GDM1 (cell line): ENCODE measurements around the gene EHMT1.
"Not testable (repeated sequence)": the region's sequence is repeated elsewhere in the genome, so short reads cannot be mapped to it uniquely, and the experiment has no call there.

ENCODE experiments used
- DNase-seq: peaks from one replicate; lab custom pipeline; 2025; lab: John Stamatoyannopoulos, UW

The EHMT1 gene

DNA sequence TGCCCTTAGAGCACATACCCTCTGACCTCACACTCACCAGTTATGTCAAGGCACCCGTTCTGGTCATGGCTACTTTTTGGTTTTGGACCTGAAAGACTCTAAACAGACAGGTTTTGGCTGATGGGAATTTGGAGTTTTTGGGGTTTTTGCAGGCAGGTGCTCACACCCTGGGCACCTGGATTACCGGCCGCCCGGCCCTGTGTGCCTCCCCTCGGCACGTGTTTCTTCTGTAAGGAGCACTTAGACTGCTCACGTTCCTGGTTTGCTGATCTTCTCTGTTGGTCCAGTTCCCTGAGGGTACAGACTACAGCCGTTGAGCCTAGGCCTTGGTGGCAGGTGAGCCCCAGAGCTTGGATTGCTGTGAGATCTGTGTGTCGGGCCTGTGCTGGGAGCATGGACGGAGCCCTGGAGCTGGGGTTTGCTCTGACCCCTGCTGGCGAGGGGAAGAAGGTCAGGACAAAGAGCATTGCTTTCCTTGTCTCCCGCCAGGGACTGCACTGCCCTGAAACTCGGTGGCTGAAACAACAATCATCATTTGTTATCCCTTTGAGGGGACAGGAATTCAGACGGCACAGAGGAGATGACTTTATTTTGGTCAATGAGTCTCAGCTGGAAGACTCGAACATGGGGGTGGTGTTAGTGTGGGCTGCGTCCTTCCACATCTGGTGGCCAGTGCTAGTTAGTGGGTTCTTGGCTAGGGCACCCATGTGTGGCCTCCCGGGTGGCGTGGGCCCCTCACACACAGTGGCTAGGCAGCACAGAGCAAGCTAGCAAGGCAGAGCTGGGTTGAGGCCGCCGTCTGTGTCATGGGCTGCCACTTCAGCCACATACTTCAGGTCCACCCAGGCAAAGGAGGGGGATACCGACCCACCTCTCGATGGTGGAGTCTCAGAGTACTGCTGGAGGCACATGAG is 76.4 kb downstream of the EHMT1 start:
- DNase-seq: no peak

DNA sequence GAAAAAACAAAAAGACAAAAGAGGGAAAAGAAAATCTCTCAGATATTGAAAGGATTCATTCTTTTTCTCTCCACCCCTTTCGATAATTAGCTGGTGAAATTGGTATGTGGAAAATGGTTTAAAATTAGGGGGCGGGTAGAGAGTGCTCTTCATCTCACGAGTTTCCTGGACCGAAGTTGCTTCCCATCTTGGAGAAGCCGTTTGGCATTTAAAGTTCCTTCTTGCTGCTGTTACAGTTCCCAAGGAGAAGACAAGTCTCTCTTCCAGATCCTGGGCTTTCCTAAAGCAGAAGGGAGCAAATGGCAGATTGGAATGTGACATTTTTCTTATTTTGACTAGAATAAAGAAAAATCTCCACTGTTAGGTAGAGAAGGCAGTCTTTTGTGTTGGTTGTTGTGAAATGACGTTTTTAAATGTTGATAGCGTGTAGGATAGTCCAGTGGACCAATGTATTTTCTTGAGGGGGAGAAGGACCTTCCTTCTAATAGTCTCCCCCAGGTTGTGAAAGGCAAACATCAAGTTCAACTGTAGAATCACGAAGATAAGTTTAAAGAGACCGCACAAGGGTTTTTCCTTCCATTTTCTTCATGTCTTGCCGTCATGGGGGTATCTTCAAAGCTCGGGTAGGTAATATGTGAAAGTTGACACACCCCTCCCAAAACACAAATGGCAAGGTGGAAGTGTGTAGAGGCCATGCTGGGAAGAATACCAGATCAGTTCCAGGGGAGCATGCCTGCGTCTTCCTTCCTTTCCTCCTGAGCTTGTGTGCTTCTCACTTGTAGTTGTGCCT is 77.5 kb downstream of the EHMT1 start:
- DNase-seq: no peak

DNA sequence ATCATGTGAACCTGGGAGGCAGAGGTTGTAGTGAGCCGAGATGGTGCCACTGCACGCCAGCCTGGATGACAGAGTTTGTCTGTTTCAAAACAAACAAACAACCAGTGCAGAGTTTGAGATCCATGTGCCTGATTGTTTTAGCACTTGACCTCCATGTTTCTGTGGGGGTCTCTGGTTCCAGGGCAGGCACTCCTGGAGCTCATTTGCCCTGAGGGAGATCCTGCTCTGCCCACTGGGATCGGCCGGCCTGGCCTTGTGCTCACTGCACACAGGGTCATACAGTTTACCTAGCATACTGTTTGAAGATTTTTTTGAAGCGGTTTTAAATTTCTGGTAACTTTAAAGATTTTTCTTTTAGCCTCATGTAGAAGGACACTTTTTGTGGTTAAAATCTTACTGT is 78.4 kb downstream of the EHMT1 start:
- DNase-seq: no peak

DNA sequence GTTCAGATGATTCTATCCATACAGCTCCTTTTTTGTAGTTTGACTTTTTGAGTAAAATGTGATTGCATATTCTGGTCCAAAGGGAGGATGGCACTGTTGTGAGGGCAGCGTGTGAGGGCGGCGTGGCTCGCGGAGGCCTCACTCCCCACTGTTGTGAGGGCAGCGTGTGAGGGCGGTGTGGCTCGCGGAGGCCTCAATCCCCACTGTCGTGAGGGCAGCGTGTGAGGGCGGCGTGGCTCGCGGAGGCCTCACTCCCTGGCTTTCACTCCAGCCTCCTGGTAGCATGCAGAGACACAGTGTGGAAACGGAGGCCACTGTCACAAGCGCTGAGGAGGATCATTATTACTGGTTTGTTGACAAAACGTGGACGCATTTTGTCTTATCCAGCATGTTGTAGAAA is 79.0 kb downstream of the EHMT1 start:
- DNase-seq: no peak

DNA sequence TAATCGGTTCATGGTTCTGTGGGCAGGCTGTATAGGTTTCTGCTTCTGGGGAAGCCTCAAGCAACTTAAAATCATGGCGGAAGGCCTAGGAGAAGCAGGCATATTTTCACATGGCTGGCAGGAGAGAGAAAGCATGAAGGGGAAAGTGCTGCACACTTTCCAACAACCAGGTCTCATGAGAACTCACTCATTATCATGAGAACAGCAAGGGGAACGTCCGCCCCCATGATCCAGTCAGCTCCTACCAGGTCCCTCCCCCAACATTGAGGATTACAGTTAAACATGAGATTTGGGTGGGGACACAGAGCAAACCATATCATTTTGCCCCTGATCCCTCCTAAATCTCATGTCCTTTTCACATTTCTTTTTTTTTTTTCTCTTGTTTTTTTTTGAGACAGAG is 82.1 kb downstream of the EHMT1 start:
- no peak for DNase-seq

DNA sequence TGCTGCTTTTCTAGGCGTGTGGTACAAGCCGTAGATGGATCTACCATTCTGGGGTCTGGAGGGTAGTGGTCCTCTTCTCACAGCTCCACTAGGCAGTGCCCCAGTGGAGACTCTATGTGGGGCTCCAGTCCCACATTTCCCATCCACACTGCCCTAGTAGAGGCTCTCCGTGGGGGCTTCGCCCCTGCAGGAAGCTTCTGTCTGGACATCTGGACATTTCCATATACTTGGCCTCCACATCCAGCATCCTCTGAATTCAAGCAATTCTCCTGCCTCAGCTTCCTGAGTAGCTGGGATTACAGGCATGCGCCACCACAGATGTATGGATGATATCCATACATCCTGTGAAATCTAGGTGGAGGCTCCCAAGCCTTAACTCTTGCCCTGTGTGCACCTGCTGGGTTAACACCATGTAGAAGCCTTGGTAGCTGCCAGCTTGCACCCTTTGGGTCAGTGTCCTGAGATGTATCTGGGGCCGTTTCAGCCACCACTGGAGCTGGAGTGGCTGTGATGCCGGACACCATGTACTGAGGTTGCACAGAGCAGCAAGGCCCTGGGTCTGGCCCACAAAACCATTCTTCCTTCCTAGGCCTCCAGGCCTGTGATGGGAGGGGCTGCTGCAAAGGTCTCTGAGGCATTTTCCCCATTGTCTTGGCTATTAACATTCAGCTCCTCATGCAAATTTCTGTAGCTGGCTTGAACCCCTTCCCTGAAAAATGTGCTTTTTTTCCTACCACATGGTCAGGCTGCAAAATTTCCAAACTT is 84.0 kb downstream of the EHMT1 start:
- DNase-seq: no peak

DNA sequence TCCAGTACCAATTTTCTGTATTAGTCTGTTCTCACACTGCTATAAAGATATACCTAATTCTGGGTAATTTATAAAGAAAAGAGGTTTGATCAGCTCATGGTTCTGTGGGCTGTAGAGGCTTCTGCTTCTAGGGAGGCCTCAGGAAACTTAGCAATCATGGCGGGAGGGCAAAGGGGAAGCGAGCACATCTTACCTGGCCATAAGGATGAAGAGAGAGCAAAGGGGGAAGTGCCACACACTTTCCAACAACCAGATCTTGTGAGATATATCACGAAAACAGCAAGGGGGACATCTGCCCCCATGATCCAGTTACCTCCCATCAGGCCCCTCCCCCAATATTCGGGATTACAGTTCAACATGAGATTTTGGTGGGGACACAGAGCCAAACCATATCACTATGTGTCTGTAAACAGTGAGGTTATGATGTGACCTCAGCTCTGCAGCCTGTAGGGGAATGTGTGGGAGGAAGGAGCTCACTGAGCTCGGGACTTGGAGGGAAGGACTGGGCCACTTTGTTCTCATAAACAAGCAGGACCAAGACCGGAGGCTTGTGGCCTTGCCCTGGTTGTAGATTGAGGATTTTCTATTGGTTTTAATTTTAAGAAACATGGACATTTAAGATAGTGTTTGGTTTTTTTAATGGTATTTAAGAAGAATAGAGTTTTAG is 85.2 kb downstream of the EHMT1 start:
- DNase-seq: no peak

DNA sequence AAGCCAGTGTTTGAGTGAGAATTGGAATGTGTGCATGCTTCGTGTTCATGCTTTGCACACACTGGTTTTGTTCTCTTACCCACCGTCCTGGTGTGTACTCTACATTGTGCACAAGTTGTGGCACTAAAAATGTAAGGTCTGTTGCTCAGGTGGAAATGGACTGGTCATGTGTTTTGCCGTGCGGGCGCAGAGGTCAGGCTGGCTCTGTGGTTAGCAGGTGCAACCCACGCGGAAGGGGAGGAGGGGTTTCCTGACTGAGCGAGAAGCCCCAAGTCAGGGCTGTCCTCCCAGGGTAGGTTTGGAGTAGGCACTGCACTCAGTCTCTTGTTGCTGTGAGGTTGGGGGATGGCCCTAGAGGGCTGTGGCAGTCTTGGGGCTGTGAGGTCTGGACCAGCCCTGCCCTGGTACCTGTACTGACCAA is 86.6 kb downstream of the EHMT1 start:
- DNase-seq: no peak

DNA sequence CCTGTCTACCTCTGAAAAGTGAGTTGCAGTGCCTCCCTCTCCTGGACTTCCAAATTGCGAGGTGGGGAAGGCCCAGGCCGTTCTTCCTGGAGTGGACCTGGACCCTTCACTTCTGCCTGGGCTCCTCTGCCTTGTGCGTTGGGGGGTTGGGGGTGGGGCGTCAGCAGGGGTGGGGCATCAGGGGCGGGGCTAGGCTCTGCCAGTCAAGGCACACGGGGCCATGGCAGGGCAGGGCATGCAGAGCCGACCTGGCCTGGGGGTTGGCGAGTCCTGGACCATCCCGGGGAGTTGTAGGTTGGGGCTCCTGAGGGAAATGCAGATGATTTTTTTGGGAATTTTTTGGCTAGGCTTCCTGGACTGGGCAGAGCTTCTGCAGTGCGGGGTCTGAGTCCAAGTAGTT is 87.1 kb downstream of the EHMT1 start:
- DNase-seq: no peak

DNA sequence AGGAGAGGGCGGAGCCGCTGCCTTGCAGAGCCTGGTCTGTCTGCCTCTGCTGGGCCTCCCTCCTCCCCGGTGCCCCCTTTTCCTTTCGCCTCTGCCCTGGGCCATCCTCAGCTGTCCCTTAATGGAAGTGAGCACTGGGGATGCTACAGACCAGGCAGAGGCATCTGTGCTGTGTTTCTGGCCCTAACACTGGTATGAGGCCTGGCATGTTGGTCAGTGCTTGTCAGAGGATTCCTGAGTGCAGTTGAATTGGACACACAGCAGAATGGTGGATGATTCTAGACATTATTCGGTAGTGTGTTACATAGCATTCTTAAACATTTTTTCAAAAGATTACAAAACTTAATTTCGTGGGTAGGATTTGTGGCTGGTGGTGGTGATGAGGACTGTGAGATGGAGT is 88.6 kb downstream of the EHMT1 start:
- no peak for DNase-seq

DNA sequence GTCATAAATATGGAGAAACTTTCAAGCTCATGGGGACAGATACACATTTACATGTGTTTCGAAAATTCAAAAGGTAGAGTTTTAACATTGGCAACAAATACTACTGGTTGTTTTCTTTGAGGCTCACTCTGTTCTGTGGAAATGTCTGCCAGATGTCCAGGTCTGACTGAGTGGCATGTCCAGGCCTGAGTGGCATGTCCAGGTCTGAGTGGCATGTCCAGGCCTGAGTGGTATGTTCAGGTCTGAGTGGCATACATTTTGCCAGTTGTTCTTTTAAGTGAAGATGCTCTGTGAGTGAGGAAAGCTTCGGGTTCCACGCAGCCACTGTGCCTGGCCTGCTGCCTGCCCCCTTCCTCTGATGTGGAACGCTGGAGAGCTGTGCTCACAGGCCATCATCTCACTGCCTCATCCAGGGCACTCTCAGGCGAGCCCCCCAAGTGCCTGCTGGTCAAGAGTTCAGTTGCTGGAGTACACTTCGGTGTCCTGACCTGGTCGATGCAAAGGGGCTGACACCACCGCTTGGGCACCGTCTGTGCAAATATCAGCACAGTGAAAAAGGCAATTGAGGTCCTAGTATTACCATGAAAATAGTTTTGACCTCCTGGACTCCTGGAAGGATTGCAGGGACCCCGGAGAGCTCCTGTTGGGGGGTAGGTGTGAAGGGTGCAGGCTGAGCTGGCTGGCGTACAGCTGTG is 89.9 kb downstream of the EHMT1 start:
- no peak for DNase-seq

DNA sequence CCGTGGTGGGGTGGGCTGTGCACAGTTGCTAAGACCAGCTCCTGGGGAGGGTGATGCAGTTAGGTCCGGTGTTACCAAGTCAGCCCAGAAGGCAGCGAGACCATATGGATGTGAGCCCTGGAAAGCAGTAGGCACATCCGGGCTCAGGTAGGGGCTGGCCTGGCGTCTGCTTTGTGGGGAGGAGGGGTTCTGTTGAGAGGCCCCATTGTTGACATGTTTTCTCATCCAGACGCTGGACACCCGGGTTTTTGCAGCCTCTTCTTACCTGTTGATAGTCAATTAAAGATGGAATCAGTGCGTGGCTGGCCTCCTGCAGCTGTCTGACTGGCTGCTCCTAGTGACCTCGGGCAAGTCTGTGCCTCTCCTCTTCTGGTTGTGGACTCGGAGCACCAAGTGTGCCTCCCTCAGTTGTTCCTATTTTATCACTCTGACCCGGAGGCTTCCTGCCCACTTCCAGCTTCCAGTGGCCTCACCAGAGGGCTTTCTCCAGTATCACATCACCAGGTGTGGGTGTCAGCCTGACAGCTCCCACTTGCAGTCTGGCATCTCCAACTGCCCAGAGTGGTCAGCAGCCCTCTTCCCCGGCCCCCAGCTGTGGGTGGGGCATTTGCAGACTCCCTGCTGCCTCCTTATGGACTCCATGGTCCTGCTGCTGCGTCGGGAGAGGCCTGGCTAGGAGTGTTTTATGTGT is 90.8 kb downstream of the EHMT1 start:
- DNase-seq: no peak

DNA sequence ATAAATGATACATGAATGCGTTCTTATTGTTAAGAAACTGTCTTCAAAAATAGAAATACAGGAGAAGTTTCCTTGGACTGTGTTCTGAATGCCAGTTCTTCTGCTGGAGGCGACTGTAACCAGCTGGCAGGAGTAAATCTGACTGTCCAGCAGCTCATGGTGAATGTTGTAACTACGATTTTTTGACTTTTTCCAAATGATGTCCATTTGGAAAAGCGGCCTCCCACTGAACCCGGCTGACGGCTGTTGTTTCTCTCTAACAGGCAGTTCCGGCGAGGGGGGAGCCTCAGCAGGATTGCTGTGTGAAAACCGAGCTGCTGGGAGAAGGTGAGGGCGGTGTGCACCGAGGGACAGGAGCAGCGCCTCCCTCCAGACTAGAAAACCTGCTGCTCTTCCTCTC is 91.9 kb downstream of the EHMT1 start:
- DNase-seq: no peak

DNA sequence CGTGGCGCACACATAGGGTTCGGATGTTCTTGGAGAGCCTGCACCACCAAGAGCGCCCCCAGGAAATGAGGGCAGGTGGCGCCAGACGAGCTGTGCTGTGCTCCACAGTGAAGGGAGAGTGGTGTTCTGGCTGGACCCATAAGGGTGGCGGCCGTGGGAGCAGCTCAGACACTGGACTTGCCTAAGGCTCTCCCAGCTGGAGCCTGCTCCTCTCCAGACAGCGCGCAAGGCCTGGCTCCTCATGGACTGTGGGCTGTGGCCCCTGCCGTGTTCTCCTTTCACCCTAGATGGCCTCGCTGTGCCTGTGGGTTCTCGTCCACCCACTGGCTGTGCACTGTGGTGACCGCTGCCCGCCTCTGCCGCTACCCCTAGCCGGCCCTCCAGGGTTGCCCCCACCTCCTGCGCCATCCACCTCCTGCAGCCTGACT is 92.9 kb downstream of the EHMT1 start:
- no peak for DNase-seq

DNA sequence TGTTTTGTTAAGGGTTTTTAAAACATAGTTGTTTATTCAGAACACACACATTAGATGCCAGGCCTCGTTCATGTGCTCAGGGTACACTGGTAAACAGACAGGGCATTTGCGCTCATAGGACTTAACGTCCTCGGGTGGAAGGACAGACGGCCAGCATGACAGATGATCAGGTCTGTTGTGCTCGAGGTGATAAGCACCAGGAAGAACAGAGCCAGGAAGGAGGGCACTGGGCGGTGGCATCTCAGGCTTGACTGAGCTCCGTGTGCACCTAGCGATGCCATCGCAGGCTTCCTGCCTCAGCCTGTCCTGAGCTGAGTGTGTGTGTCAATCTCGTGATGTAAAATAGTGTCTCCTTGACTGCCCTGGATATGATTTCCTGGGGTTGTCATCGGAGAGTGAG is 96.5 kb downstream of the EHMT1 start:
- no peak for DNase-seq

DNA sequence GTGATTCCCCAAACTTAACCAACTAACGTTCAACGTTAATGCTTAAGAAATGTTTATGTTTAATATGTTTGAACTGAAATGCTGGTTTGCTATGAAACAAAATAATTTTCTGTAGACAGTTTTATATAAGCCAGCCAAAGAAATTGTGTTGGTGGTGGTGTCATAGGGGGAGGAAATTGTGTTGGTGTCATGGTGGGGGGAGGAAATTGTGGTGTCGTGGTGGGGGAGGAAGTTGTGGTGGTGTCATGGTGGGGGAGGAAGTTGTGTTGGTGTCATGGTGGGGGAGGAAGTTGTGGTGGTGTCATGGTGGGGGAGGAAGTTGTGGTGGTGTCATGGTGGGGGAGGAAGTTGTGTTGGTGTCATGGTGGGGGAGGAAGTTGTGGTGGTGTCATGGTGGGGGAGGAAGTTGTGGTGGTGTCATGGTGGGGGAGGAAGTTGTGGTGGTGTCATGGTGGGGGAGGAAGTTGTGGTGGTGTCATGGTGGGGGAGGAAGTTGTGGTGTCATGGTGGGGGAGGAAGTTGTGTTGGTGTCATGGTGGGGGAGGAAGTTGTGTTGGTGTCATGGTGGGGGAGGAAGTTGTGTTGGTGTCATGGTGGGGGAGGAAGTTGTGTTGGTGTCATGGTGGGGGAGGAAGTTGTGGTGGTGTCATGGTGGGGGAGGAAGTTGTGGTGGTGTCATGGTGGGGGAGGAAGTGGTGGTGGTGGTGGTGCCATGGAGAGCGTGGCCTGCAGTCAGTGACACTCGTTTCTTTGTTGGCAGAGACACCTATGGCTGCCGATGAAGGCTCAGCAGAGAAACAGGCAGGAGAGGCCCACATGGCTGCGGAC is 97.3 kb downstream of the EHMT1 start:
- not testable (repeated sequence) for DNase-seq

DNA sequence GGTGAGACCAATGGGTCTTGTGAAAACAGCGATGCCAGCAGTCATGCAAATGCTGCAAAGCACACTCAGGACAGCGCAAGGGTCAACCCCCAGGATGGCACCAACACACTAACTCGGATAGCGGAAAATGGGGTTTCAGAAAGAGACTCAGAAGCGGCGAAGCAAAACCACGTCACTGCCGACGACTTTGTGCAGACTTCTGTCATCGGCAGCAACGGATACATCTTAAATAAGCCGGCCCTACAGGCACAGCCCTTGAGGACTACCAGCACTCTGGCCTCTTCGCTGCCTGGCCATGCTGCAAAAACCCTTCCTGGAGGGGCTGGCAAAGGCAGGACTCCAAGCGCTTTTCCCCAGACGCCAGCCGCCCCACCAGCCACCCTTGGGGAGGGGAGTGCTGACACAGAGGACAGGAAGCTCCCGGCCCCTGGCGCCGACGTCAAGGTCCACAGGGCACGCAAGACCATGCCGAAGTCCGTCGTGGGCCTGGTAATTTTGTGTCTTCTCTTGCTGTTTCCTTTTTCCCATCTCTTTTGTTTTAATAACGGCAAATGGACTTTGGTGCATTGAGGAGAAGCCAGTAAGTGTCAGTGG is 98.0 kb downstream of the EHMT1 start:
- DNase-seq: no peak

DNA sequence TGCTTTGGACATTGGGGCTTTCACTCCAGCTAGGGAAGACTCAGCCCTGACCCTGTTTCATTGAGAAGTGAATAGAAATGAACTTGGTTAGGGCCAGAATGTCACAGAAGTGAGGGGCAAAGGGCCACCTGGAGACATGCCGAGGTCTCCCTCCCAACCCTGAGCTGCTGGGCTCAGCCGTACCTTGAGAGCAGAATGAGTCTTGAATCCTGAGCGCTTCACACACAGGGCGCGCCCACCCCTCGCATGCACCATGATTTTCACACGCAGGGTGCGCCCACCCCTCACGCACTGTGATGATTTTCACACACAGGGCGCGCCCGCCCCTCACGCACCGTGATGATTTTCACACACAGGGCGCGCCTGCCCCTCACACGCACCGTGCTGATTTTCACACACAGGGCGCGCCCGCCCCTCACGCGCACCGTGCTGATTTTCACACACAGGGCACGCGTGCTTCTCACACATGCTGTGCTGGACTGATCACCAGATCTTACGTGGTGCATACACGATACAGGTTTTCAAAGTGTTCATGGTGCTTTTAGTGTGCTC is 99.0 kb downstream of the EHMT1 start:
- no peak for DNase-seq

DNA sequence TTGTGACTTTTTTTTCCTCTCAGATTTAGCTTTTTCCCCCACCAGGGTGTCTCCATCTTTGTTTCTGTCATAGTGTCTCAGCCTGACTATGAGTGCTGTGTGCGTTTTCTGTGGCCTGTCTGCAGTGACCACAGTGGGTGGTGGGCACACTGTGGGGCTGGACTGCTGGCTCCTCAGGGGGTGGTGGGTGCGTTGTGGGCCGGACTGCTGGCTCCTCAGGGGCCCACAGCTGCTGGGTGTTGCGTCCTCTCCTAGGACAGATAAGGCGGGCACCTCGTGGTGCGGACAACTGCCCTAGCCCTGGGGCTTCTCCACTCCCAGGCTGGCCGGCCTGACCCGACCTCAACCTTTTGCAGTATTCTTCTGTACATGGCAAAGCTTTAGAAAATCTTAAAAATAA is 100.4 kb downstream of the EHMT1 start:
- DNase-seq: no peak
